Glutamatergic neuron (in vitro differentiated cells): Measurements from ENCODE around the gene AKIRIN2. TPM values are rescaled to one million over a fixed set of nuclear protein-coding genes. Genes with fewer than 3 reads are reported as not detected.

Experiments
- DNase-seq: peaks from one replicate; pipeline ENCODE4 v3.0.0; 2022
- H3K27ac Mint-ChIP-seq: one replicate; pipeline ENCODE4 v1.8.0; 2020; ENCODE audit warnings: mild to moderate bottlenecking, mixed read lengths, inconsistent platforms; ENCODE audit not compliant: unreplicated experiment
- H3K27me3 Mint-ChIP-seq: one replicate; pipeline ENCODE4 v1.8.0; 2020; ENCODE audit warnings: mild to moderate bottlenecking, moderate library complexity, mixed read lengths, inconsistent platforms; ENCODE audit not compliant: unreplicated experiment
- H3K36me3 Mint-ChIP-seq: one replicate; pipeline ENCODE4 v1.8.0; 2020; ENCODE audit warnings: mild to moderate bottlenecking, mixed read lengths, inconsistent platforms; ENCODE audit not compliant: unreplicated experiment
- H3K4me1 Mint-ChIP-seq: one replicate; pipeline ENCODE4 v1.8.0; 2020; ENCODE audit warnings: mild to moderate bottlenecking, low read depth, mixed read lengths, inconsistent platforms; ENCODE audit not compliant: unreplicated experiment
- H3K4me3 Mint-ChIP-seq: one replicate; pipeline ENCODE4 v1.8.0; 2020; ENCODE audit warnings: mild to moderate bottlenecking, mixed read lengths, inconsistent platforms; ENCODE audit not compliant: unreplicated experiment
- H3K9me3 Mint-ChIP-seq: one replicate; pipeline ENCODE4 v1.8.0; 2020; ENCODE audit warnings: mild to moderate bottlenecking, moderate library complexity, mixed read lengths, inconsistent platforms; ENCODE audit not compliant: unreplicated experiment
- total RNA-seq: library from RNA; stranded (reverse); fragmentation: NEBNext Ultra II Directional; extraction: Animal tissue kit (Norgen Biotek cat#: 25700); gene quantifications from one replicate; pipeline ENCODE4 v1.2.1, GENCODE V29; 2021; ENCODE audit not compliant: unreplicated experiment
- TF ChIP-seq, protein P1 (sequence below): fragments of 200-600 bp; sonication (generic); IDR thresholded peaks from one replicate; pipeline ENCODE4 v1.5.0; 2021; ENCODE audit not compliant: partially characterized antibody, unreplicated experiment

AKIRIN2 gene
- total RNA-seq, 1 donor from 2014 or later = 167 TPM

GRCh38 chr6:87637106-87637505, 64.9 kb downstream of the AKIRIN2 start:
- no peak for DNase-seq
- Mint-ChIP-seq H3K36me3 (no peaks in the 10 kb centered on the region), H3K4me1 (no peaks in the 10 kb centered on the region), H3K27ac (no peak overlapping the region), H3K9me3 (no peaks in the 10 kb centered on the region), H3K4me3 (no peak overlapping the region), H3K27me3 (no peaks in the 10 kb centered on the region)
- TF ChIP-seq, protein P1, sequence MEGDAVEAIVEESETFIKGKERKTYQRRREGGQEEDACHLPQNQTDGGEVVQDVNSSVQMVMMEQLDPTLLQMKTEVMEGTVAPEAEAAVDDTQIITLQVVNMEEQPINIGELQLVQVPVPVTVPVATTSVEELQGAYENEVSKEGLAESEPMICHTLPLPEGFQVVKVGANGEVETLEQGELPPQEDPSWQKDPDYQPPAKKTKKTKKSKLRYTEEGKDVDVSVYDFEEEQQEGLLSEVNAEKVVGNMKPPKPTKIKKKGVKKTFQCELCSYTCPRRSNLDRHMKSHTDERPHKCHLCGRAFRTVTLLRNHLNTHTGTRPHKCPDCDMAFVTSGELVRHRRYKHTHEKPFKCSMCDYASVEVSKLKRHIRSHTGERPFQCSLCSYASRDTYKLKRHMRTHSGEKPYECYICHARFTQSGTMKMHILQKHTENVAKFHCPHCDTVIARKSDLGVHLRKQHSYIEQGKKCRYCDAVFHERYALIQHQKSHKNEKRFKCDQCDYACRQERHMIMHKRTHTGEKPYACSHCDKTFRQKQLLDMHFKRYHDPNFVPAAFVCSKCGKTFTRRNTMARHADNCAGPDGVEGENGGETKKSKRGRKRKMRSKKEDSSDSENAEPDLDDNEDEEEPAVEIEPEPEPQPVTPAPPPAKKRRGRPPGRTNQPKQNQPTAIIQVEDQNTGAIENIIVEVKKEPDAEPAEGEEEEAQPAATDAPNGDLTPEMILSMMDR = no peak

DNA sequence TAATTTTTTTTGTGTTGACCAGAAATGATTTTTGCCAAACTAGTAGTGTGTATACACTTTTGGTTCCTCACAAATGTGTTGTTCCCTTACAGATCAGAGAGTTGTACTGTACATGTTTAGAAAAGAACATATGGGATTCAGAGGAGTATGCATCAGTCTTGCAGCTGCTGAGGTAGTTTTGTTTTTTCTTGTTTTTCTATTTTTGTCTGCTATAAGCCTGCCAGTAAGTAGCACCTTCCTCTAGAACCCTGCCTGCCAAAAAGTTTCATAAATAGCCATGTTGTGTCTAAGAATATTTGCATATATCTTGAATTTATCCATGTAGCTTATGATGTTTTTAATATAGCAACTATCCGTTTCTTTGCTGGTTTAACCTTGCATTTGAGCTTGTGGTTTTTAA, 65.7 kb downstream of the AKIRIN2 start:
- DNase-seq = no peak
- Mint-ChIP-seq H3K4me3 (no peak overlapping the region), H3K36me3 (no peaks in the 10 kb centered on the region), H3K27ac (no peak overlapping the region), H3K27me3 (no peaks in the 10 kb centered on the region), H3K9me3 (no peaks in the 10 kb centered on the region), H3K4me1 (no peaks in the 10 kb centered on the region)
- TF ChIP-seq, protein P1 = no peak

DNA sequence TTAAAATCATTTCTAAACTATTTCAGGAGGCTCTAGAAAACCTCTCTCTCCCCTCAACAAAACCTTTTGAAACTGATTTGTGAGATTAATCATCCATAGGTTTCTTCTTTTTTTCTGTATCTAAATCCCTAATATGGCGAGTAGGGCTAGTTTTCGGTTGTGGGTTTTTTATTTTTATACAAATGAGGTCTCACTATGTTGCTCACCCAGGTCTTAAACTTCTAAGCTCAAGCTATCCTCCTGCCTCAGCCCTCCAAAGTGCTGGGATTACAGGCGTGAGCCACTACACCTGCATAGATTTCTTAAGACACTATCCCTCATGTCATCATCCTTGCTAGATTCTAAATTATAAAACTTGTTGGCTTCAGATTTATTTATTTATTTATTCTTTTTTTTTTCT, 68.2 kb downstream of the AKIRIN2 start:
- no peaks in the 10 kb centered on the region for H3K9me3 Mint-ChIP-seq
- no peaks in the 10 kb centered on the region for H3K27me3 Mint-ChIP-seq
- H3K4me1 Mint-ChIP-seq = no peaks in the 10 kb centered on the region
- TF ChIP-seq, protein P1 = no peak
- H3K4me3 Mint-ChIP-seq = no peak overlapping the region
- no peak for DNase-seq
- no peaks in the 10 kb centered on the region for H3K36me3 Mint-ChIP-seq
- H3K27ac Mint-ChIP-seq = no peak overlapping the region

- no peaks in the 10 kb centered on the region for H3K4me1 Mint-ChIP-seq
Observed at GRCh38 chr6:87630746-87631145, 71.3 kb downstream of the AKIRIN2 start.

GRCh38 chr6:87628881-87629280, 73.2 kb downstream of the AKIRIN2 start:
- no peaks in the 10 kb centered on the region for H3K4me1 Mint-ChIP-seq
- no peak overlapping the region for H3K4me3 Mint-ChIP-seq
- TF ChIP-seq, protein P1 = no peak
- H3K9me3 Mint-ChIP-seq = no peaks in the 10 kb centered on the region
- no peaks in the 10 kb centered on the region for H3K36me3 Mint-ChIP-seq
- H3K27me3 Mint-ChIP-seq = peaks cover 1% of the 10 kb centered on the region
- no peak overlapping the region for H3K27ac Mint-ChIP-seq
- no peak for DNase-seq

More at GRCh38 chr6:87630746-87631145, 71.3 kb downstream of the AKIRIN2 start:
- Mint-ChIP-seq H3K27ac (no peak overlapping the region), H3K4me3 (no peak overlapping the region), H3K27me3 (peaks cover 1% of the 10 kb centered on the region), H3K9me3 (no peaks in the 10 kb centered on the region), H3K36me3 (no peaks in the 10 kb centered on the region)
- DNase-seq = no peak
- TF ChIP-seq, protein P1 = no peak
